K562 (cell line): ENCODE results near the gene KRT16. TPM values are rescaled to one million over a fixed set of nuclear protein-coding genes. Genes with fewer than 3 reads are reported as not detected.
"Not testable (repeated sequence)": the region's sequence is repeated elsewhere in the genome, so short reads cannot be mapped to it uniquely, and the experiment has no call there.

Source experiments
- ATAC-seq: fragments of 200-7000 bp; cut with Tn5 transposase; 3 replicates; pipeline ENCODE4 v1.9.1; 2020; ENCODE audit warnings: moderate library complexity
- BruUV-seq: library from RNA; stranded (reverse); fragments of 400-500 nt; replicated peaks from 2 replicates; lab custom pipeline; 2021; lab: Mats Ljungman, UMichigan
- CTCF ChIA-PET: fragments of 300-600 bp; formaldehyde crosslinking; extraction: SDS; loops from one replicate; lab custom pipeline; 2021; ENCODE audit warnings: low intra/inter-chr PET ratio; lab: Yijun Ruan, JAX
- POLR2A ChIA-PET: fragments of 300-600, 350-650 bp; sonication (Branson Sonifier 250); formaldehyde crosslinking; extraction: SDS; loops from one replicate; lab custom pipeline; 2021; ENCODE audit warnings: antibody characterized with exemption, inconsistent platforms; lab: Yijun Ruan, JAX
- DNase-seq, 4 experiments: peaks; one replicate each; pipeline versions ENCODE4 v3.0.0 to v3.0.0-alpha.2; 2011 to 2018; ENCODE audit warnings: low spot score in 3 of 4, mixed read lengths in 3 of 4; ENCODE audit errors: extremely low read depth in 1 of 4
- FAIRE-seq: peaks from 2 replicates; lab custom pipeline; 2011; peaks lifted over from hg19 to GRCh38; lab: Jason Lieb, UNC
- H2AFZ ChIP-seq: 2 replicates; pipeline ENCODE4 v1.6.0; 2011; ENCODE audit warnings: low read depth, low read length, control low read depth, inconsistent platforms
- H3K27ac ChIP-seq: fragments of 200-600 bp; 3 replicates; pipeline ENCODE4 v1.8.0; 2011; ENCODE audit warnings: low read depth, mild to moderate bottlenecking, control low read depth, inconsistent platforms, low read length, moderate library complexity, mixed read lengths; ENCODE audit errors: extremely low read depth
- H3K27me3 ChIP-seq, 2 experiments: fragments of 300-600 bp in 1 of 2; 2 replicates in 1 of 2; 3 replicates in 1 of 2; pipeline versions ENCODE4 v1.6.0 to v1.8.0; 2011; ENCODE audit warnings: inconsistent platforms in 2 of 2, low read length in 2 of 2, mild to moderate bottlenecking in 1 of 2, mixed read lengths in 1 of 2, moderate library complexity in 1 of 2; ENCODE audit not compliant: control insufficient read depth in 2 of 2, insufficient read depth in 2 of 2
- H3K36me3 ChIP-seq: fragments of 300-600 bp; 3 replicates; pipeline ENCODE4 v1.8.0; 2011; ENCODE audit warnings: mild to moderate bottlenecking, low read length, inconsistent platforms; ENCODE audit not compliant: control insufficient read depth, insufficient read depth
- H3K4me1 ChIP-seq, 2 experiments: fragments of 200-600 bp in 1 of 2; replicated peaks in 1 of 2; 2 replicates in 1 of 2; 3 replicates in 1 of 2; pipeline versions ENCODE4 v1.5.1 to v1.8.0; 2011; ENCODE audit warnings: inconsistent platforms in 2 of 2, low read length in 2 of 2, mild to moderate bottlenecking in 1 of 2, mixed read lengths in 1 of 2, moderate library complexity in 1 of 2; ENCODE audit not compliant: control insufficient read depth in 2 of 2, insufficient read depth in 2 of 2
- H3K4me2 ChIP-seq: 2 replicates; pipeline ENCODE4 v1.6.1; 2011; ENCODE audit warnings: low read length, control low read depth, inconsistent platforms, mixed read lengths; ENCODE audit not compliant: insufficient read depth
- H3K4me3 ChIP-seq: fragments of 200-600 bp; sonication (generic), shearing (Covaris generic); 2 replicates; pipeline ENCODE4 v1.5.1; 2016; ENCODE audit warnings: control low read depth, inconsistent platforms
- H3K79me2 ChIP-seq: fragments of 200-600 bp; 3 replicates; pipeline ENCODE4 v1.8.0; 2011; ENCODE audit warnings: low read length, inconsistent platforms; ENCODE audit not compliant: control insufficient read depth, insufficient read depth
- H3K9ac ChIP-seq, 2 experiments: 2 replicates each; pipeline versions ENCODE4 v1.6.0 to v1.6.1; 2011; ENCODE audit warnings: low read depth in 2 of 2, low read length in 2 of 2, control low read depth in 1 of 2, inconsistent platforms in 1 of 2, mild to moderate bottlenecking in 1 of 2, mixed read lengths in 1 of 2; ENCODE audit not compliant: insufficient read depth in 1 of 2
- H3K9me1 ChIP-seq: one replicate; pipeline ENCODE4 v1.6.0; 2011; ENCODE audit warnings: inconsistent platforms, mild to moderate bottlenecking, low read length, moderate library complexity; ENCODE audit not compliant: control insufficient read depth, insufficient read depth
- H3K9me3 ChIP-seq: replicated peaks from 2 replicates; pipeline ENCODE4 v1.5.1; 2011; ENCODE audit warnings: low read depth, low read length, inconsistent platforms; ENCODE audit not compliant: control insufficient read depth, insufficient read depth
- H4K20me1 ChIP-seq: replicated peaks from 2 replicates; pipeline ENCODE4 v1.6.1; 2011; ENCODE audit warnings: low read length, inconsistent platforms, mixed read lengths; ENCODE audit not compliant: control insufficient read depth, insufficient read depth
- SMAD1 ChIP-seq: fragments of 150-350 bp; IDR thresholded peaks from 2 replicates; pipeline ENCODE4 v1.6.1; 2014; ENCODE audit warnings: low read length, low read depth; ENCODE audit not compliant: partially characterized antibody
- ZKSCAN1 ChIP-seq: fragments of 150-350 bp; IDR thresholded peaks from 2 replicates; pipeline ENCODE4 v1.6.1; 2016; ENCODE audit warnings: low read depth, low read length
- WGBS: fragments of 100-300 bp; shearing (Covaris generic); methylation state at CpG from one replicate; pipeline ENCODE4 v1.1.6; 2016; ENCODE audit warnings: low coverage, mixed read lengths; ENCODE audit not compliant: insufficient coverage; ENCODE audit errors: missing lambda C conversion rate; 5-methylcytosine and 5-hydroxymethylcytosine counted together
- in situ Hi-C: fragments of 300-500 bp; cut with MboI; formaldehyde crosslinking; loops from 4 replicates; pipeline ENCODE4 v1.15.0; 2018; ENCODE audit warnings: inconsistent platforms, mixed read lengths
- intact Hi-C: fragments of 100-400 bp; cut with micrococcal nuclease; formaldehyde crosslinking; loops from 2 replicates; pipeline ENCODE4 v1.14.2; 2022
- polyA plus RNA-seq, 8 experiments: library from polyadenylated mRNA; depleted of rRNA in 4 of 8; stranded (reverse) in 5 of 8; unstranded in 3 of 8; fragments of >200 nt; fragmentation: Nextera tagmentation in 2 of 8; fragmentation: Illumina TruSeq in 1 of 8; extraction: Ambion mirVana in 2 of 8; extraction: Trizol in 1 of 8; gene quantifications; 2 replicates each; pipeline versions ENCODE4 v1.2.1 to v1.2.3, GENCODE V29; 2011 to 2014; ENCODE audit warnings: inconsistent platforms in 1 of 8, missing spikeins in 1 of 8
- total RNA-seq, 7 experiments: library from RNA; depleted of rRNA in 6 of 7; stranded (reverse); fragments of >200 nt in 6 of 7; fragmentation: Illumina TruSeq in 2 of 7; extraction: Trizol in 2 of 7; gene quantifications; 2 replicates each; pipeline versions ENCODE4 v1.2.1 to v1.2.3, GENCODE V29; 2011 to 2021; ENCODE audit warnings: low replicate concordance in 1 of 7

The KRT16 gene
- total and polyA plus RNA-seq, 9 of the 15 experiments (the other 6 are each of a cell fraction or from before 2014, with no cell fraction given): 0.04 TPM; not detected in 8

- no peak for ATAC-seq
- DNase-seq: no peak
- no peaks in the 10 kb centered on the region for H3K9me1 ChIP-seq
- H3K36me3 ChIP-seq: no peaks in the 10 kb centered on the region
- H3K79me2 ChIP-seq: no peaks in the 10 kb centered on the region
- no peaks in the 10 kb centered on the region for H4K20me1 ChIP-seq
- H3K4me1 ChIP-seq: peaks cover 6 to 11% of the 10 kb centered on the region in 2 experiments; a peak in 4 of 5 replicates
- 0 out of 2 replicates have a peak, but pooled peaks have one; percentile 20 for TF ChIP-seq ZKSCAN1
- TF ChIP-seq SMAD1: no peak
- H3K9me3 ChIP-seq: no peaks in the 10 kb centered on the region
- WGBS: 30% methylated on average over 13 of the region's 13 CpGs
- CTCF ChIA-PET: interaction anchor here (0.6 kb wide), 1 partner anchor 24 kb away, joined by 3 read pairs; no protein-coding TSS in a partner anchor
- intact Hi-C loops (no loop called here), in situ Hi-C loops (loop anchor here (5.0 kb wide), 1 partner anchor 90 kb away; no protein-coding TSS in a partner anchor)
- H3K9ac ChIP-seq: no peak overlapping the region
- H3K4me3 ChIP-seq: no peak overlapping the region
- no peak overlapping the region for H3K27ac ChIP-seq
- POLR2A ChIA-PET: interaction anchor here (1.0 kb wide), 1 partner anchor 21 kb away, joined by 3 read pairs; no protein-coding TSS in a partner anchor
- H2AFZ ChIP-seq: no peak overlapping the region
- no peak overlapping the region for H3K4me2 ChIP-seq
- BruUV-seq: no TSS peak
- no peak for FAIRE-seq
- H3K27me3 ChIP-seq: peaks cover 0 to 12% of the 10 kb centered on the region in 2 experiments; a peak in 2 of 5 replicates
Observed at GRCh38 chr17:41642252-41643156, 29.9 kb upstream of the KRT16 start.

DNA sequence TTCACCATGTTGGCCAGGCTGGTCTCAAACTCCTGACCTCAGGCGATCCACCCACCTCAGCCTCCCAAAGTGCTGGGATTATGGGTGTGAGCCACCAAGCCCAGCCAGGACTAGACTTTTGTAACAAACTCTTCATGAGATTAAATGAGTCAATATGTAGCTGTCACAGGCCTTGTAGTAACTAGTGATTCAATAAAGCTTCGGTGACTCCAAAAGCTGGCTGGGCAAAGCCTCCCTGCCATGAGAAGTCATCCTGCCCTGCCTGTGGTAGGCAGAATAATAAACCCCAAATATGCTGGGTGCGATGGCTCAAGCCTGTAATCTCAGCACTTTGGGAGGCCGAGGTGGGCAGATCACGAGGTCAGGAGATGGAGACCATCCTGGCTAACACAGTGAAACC, 28.0 kb upstream of the KRT16 start:
- H3K27ac ChIP-seq, H2AFZ ChIP-seq, H4K20me1 ChIP-seq, H3K4me1 ChIP-seq, H3K4me3 ChIP-seq, DNase-seq, FAIRE-seq, ATAC-seq, CTCF ChIA-PET, H3K9me1 ChIP-seq, BruUV-seq, H3K4me2 ChIP-seq, intact Hi-C loops, H3K9ac ChIP-seq, H3K79me2 ChIP-seq, H3K36me3 ChIP-seq, H3K9me3 ChIP-seq: not testable (repeated sequence)
- WGBS: 23% methylated on average over 5 of the region's 5 CpGs
- H3K27me3 ChIP-seq: peaks cover 0 to 12% of the 10 kb centered on the region in 2 experiments; a peak in 2 of 5 replicates
- in situ Hi-C loops: loop anchor here (5.0 kb wide), 1 partner anchor 88 kb away; no protein-coding TSS in a partner anchor
- POLR2A ChIA-PET: interaction anchor here (1.0 kb wide), 1 partner anchor 89 kb away, joined by 4 read pairs; no protein-coding TSS in a partner anchor
